B cell (primary cell): ENCODE results near the gene GNAI3. TPM values are rescaled to one million over a fixed set of nuclear protein-coding genes. Genes with fewer than 3 reads are reported as not detected.

Experiments
- ATAC-seq: fragments of 200-7000 bp; cut with Tn5 transposase; one replicate; pipeline ENCODE4 v1.10.0; 2021; ENCODE audit warnings: low read depth, mild to moderate bottlenecking, moderate number of reproducible peaks, moderate library complexity
- CTCF ChIA-PET: fragments of 350-600 bp; sonication (Branson Sonifier 250); formaldehyde crosslinking; loops from one replicate; lab custom pipeline; 2021; ENCODE audit warnings: antibody characterized with exemption, inconsistent platforms; lab: Charles Lee
- POLR2A ChIA-PET: fragments of 350-600 bp; sonication (Branson Sonifier 250); formaldehyde crosslinking; loops from one replicate; lab custom pipeline; 2021; ENCODE audit warnings: antibody characterized with exemption; lab: Charles Lee
- DNase-seq: peaks from one replicate; pipeline ENCODE4 v3.0.0; 2013
- H2AFZ ChIP-seq: 2 replicates; pipeline ENCODE4 v1.6.1; 2012; ENCODE audit warnings: mild to moderate bottlenecking, low read depth, low read length; ENCODE audit not compliant: insufficient read depth, poor library complexity, severe bottlenecking
- H3K27ac ChIP-seq, 2 donors: 1 replicate in 1 of 2; 2 replicates in 1 of 2; pipeline ENCODE4 v1.5.1; 2012 to 2013; ENCODE audit warnings: low read length in 2 of 2, mild to moderate bottlenecking in 2 of 2, moderate library complexity in 1 of 2
- H3K27me3 ChIP-seq, 4 experiments: fragments of 200-600 bp in 1 of 4; sonication (generic) in 1 of 4; replicated peaks in 1 of 4; 1 replicate in 2 of 4; 2 replicates in 2 of 4; pipeline versions ENCODE4 v1.6.1 to v1.7.0; 2013 to 2016; ENCODE audit warnings: low read length in 3 of 4, mild to moderate bottlenecking in 2 of 4, mixed read lengths in 1 of 4, moderate library complexity in 1 of 4; ENCODE audit not compliant: insufficient read depth in 4 of 4, control insufficient read depth in 3 of 4; ENCODE audit errors: control extremely low read depth in 1 of 4
- H3K36me3 ChIP-seq, 2 experiments: replicated peaks in 1 of 2; 1 replicate in 1 of 2; 2 replicates in 1 of 2; pipeline versions ENCODE4 v1.6.1 to v1.7.1; 2013; ENCODE audit warnings: low read length in 1 of 2; ENCODE audit not compliant: insufficient read depth in 2 of 2, control insufficient read depth in 1 of 2; ENCODE audit errors: control extremely low read depth in 1 of 2, extremely low read depth in 1 of 2
- H3K4me1 ChIP-seq, 2 donors: fragments of 200-600 bp in 1 of 2; sonication (generic) in 1 of 2; 1 replicate in 1 of 2; 2 replicates in 1 of 2; pipeline versions ENCODE4 v1.5.1 to v1.6.1; 2013 to 2017; ENCODE audit warnings: low read length in 2 of 2; ENCODE audit not compliant: control insufficient read depth in 2 of 2, insufficient read depth in 2 of 2
- H3K4me2 ChIP-seq: replicated peaks from 2 replicates; pipeline ENCODE3; 2012; ENCODE audit warnings: mild to moderate bottlenecking, low read depth, low read length; ENCODE audit not compliant: poor library complexity, severe bottlenecking
- H3K4me3 ChIP-seq, 5 experiments: fragments of 200-600 bp in 1 of 5; sonication (generic) in 1 of 5; 1 replicate in 3 of 5; 2 replicates in 2 of 5; pipeline versions ENCODE4 v1.5.1 to v1.7.0; 2011 to 2016; ENCODE audit warnings: low read length in 4 of 5, mild to moderate bottlenecking in 4 of 5, low read depth in 2 of 5, control low read depth in 1 of 5, moderate library complexity in 1 of 5; ENCODE audit not compliant: insufficient read depth in 1 of 5; ENCODE audit errors: control extremely low read depth in 1 of 5, extremely low read depth in 1 of 5
- H3K79me2 ChIP-seq: fragments of 200-600 bp; sonication (generic); one replicate; pipeline ENCODE4 v1.6.0; 2016; ENCODE audit warnings: low read length; ENCODE audit not compliant: control insufficient read depth, insufficient read depth
- H3K9ac ChIP-seq: fragments of 200-600 bp; sonication (generic); 2 replicates; pipeline ENCODE4 v1.6.1; 2017; ENCODE audit warnings: mild to moderate bottlenecking, low read length, moderate library complexity
- H3K9me3 ChIP-seq, 3 donors: one replicate each; pipeline versions ENCODE4 v1.6.1 to v1.7.1; 2013; ENCODE audit warnings: low read length in 2 of 3; ENCODE audit not compliant: control insufficient read depth in 2 of 3, insufficient read depth in 1 of 3; ENCODE audit errors: control extremely low read depth in 1 of 3
- H4K20me1 ChIP-seq: 2 replicates; pipeline ENCODE4 v1.6.0; 2012; ENCODE audit warnings: mild to moderate bottlenecking, low read length; ENCODE audit not compliant: insufficient read depth, control insufficient read depth, poor library complexity, severe bottlenecking
- H3K27ac Mint-ChIP-seq: one replicate; pipeline ENCODE4 v1.8.0; 2021; ENCODE audit warnings: mixed read lengths
- H3K27me3 Mint-ChIP-seq: one replicate; pipeline ENCODE4 v1.8.0; 2021; ENCODE audit warnings: mixed read lengths
- H3K4me1 Mint-ChIP-seq: one replicate; pipeline ENCODE4 v1.8.0; 2021; ENCODE audit warnings: mixed read lengths
- H3K4me3 Mint-ChIP-seq: one replicate; pipeline ENCODE4 v1.8.0; 2021; ENCODE audit warnings: mixed read lengths
- H3K9me3 Mint-ChIP-seq: one replicate; pipeline ENCODE4 v1.8.0; 2022; ENCODE audit warnings: mixed read lengths; ENCODE audit not compliant: insufficient read depth
- EZH2 ChIP-seq: IDR thresholded peaks from 2 replicates; pipeline ENCODE4 v1.6.1; 2012; ENCODE audit warnings: borderline replicate concordance, low read depth, mild to moderate bottlenecking, moderate library complexity, low read length; ENCODE audit not compliant: insufficient read depth, poor library complexity, severe bottlenecking
- WGBS: methylation state at CpG from one replicate; pipeline ENCODE4 v1.1.5; 2013; ENCODE audit warnings: missing lambda C conversion rate; ENCODE audit not compliant: insufficient coverage; 5-methylcytosine and 5-hydroxymethylcytosine counted together
- intact Hi-C: fragments of 100-400 bp; cut with micrococcal nuclease; formaldehyde crosslinking; loops from one replicate; pipeline ENCODE4 v1.10.0; 2022
- polyA plus RNA-seq: library from polyadenylated mRNA; depleted of rRNA; stranded (reverse); fragments of >200 nt; gene quantifications from 2 replicates; pipeline ENCODE4 v1.2.3, GENCODE V29; 2012
- total RNA-seq, 2 donors: library from RNA; stranded (reverse); fragments of 120-200 nt in 1 of 2; gene quantifications; 1 replicate in 1 of 2; 2 replicates in 1 of 2; pipeline versions ENCODE4 v1.2.3 to v1.2.4, GENCODE V29; 2013 to 2022
- TF ChIP-seq, protein P1 (sequence below): fragments of 200-600 bp; IDR thresholded peaks from one replicate; pipeline ENCODE4 v1.8.0; 2022; ENCODE audit warnings: antibody characterized with exemption, mild to moderate bottlenecking

The GNAI3 gene
- total and polyA plus RNA-seq, 2 donors (not counting 1 experiment from before 2014, with no cell fraction given): 1.6 to 8.5 TPM

DNA sequence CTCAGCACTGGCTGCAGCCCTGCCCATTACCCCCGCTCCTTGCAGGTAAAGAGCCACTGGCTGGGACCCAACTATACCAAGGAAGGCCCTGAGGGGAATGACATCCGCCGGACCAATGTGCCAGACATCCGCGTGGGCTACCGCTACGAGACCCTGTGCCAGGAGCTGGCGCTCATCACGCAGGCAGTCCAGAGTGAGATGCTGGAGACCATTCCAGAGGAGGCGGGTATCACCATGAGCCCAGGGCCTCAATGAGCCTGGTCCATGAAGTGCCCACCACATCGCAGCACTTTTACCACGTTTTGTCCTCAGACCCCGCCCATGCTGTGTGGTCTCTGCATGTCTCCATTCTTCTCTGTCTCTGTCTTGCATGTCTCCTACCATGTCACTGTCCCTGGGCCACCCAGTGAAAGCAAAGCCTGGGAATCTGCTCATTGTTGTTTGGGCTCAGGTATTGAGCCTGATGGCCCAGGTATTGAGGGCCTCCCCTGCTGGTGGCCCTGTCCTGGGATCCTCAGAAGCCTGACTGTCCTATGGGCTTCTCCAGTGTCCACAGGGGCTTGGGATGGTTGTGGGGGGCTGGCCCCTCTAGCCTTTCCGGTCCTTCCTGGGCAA is 82.6 kb downstream of the GNAI3 start:
- DNase-seq (peak; percentile 16), ATAC-seq (no peak)

More for the DNA sequence above, 82.6 kb downstream of the GNAI3 start:
- H3K4me3 Mint-ChIP-seq: no peak overlapping the region
- ChIA-PET POLR2A (interaction anchor here (0.6 to 1.0 kb wide), 3 partner anchors 81 to 404 kb away, joined by 3 to 6 read pairs (median 5); partner anchors contain the start of gene STRIP1), CTCF (interaction anchor here (1.0 to 16.5 kb wide), 12 partner anchors 9 to 353 kb away, joined by 3 to 276 read pairs (median 5); partner anchors contain the start of genes AMPD2, GNAI3, GNAT2 and GPR61)
- H3K27ac Mint-ChIP-seq: no peak overlapping the region
- H3K27ac ChIP-seq: no peak overlapping the region
- H3K79me2 ChIP-seq: no peaks in the 10 kb centered on the region
- peaks cover 5% of the 10 kb centered on the region for H3K4me1 Mint-ChIP-seq
- no peaks in the 10 kb centered on the region for H3K27me3 Mint-ChIP-seq
- H3K27me3 ChIP-seq: no peaks in the 10 kb centered on the region
- H3K9me3 ChIP-seq: no peaks in the 10 kb centered on the region
- TF ChIP-seq, protein P1, sequence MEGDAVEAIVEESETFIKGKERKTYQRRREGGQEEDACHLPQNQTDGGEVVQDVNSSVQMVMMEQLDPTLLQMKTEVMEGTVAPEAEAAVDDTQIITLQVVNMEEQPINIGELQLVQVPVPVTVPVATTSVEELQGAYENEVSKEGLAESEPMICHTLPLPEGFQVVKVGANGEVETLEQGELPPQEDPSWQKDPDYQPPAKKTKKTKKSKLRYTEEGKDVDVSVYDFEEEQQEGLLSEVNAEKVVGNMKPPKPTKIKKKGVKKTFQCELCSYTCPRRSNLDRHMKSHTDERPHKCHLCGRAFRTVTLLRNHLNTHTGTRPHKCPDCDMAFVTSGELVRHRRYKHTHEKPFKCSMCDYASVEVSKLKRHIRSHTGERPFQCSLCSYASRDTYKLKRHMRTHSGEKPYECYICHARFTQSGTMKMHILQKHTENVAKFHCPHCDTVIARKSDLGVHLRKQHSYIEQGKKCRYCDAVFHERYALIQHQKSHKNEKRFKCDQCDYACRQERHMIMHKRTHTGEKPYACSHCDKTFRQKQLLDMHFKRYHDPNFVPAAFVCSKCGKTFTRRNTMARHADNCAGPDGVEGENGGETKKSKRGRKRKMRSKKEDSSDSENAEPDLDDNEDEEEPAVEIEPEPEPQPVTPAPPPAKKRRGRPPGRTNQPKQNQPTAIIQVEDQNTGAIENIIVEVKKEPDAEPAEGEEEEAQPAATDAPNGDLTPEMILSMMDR: no peak
- no peak for TF ChIP-seq EZH2
- H3K9me3 Mint-ChIP-seq: no peaks in the 10 kb centered on the region
- H3K4me2 ChIP-seq: no peak overlapping the region
- no peaks in the 10 kb centered on the region for H4K20me1 ChIP-seq
- no peak overlapping the region for H3K9ac ChIP-seq
- peaks cover 0 to 50% of the 10 kb centered on the region in 2 experiments for H3K36me3 ChIP-seq
- peaks cover 0 to 3% of the 10 kb centered on the region in 2 donors for H3K4me1 ChIP-seq
- H3K4me3 ChIP-seq: no peak overlapping the region
- WGBS: 98% methylated on average over 14 of the region's 14 CpGs
- no peak overlapping the region for H2AFZ ChIP-seq
- intact Hi-C loops: no loop called here
